ENCODE data around the gene VSTM4. TPM values are rescaled to one million over a fixed set of nuclear protein-coding genes. Genes with fewer than 3 reads are reported as not detected.

VSTM4 gene
- polyA plus RNA-seq, 1 experiment, result 4.4 TPM

DNA sequence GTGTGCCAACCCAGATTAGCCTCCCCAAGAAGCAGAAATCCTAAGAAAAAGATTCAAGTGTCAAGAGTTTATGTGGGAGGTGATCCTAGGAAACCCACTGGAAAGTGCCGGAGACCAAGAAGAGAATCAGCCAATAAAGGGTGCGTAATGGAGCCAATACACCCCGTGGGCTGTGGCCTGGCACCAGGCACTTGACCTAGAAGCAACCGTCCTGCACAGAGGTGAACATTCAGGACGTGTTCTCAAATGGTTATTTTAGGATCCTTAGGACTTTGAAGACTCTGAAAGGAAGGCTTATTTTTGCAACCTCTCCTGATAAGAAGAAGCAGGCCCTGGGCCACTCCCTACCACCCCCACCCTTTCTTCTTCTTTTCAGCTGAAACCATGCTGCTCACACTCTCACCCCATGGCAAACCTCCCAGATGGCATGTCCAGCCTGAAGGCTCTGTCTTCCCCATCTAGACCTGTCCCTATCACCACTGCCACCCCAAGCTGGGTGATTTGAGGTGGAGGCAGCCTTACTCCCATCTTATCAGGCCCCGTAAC is 46.6 kb downstream of the VSTM4 start:
- Histone ChIP-seq H3K4me3 (ENCODE audit: low read depth, low read length) (no peak overlapping the region), H3K36me3 (ENCODE audit: control insufficient read depth, insufficient read depth, low read length) (no peaks in the 10 kb centered on the region; the same call in 1 of the 2 replicates), H3K27me3 (ENCODE audit: control insufficient read depth, insufficient read depth, low read length) (no peaks in the 10 kb centered on the region)
- DNase-seq (ENCODE audit: low read depth), result no peak
- POLR2A ChIA-PET, result no interaction called here
- TF ChIP-seq, protein P1, sequence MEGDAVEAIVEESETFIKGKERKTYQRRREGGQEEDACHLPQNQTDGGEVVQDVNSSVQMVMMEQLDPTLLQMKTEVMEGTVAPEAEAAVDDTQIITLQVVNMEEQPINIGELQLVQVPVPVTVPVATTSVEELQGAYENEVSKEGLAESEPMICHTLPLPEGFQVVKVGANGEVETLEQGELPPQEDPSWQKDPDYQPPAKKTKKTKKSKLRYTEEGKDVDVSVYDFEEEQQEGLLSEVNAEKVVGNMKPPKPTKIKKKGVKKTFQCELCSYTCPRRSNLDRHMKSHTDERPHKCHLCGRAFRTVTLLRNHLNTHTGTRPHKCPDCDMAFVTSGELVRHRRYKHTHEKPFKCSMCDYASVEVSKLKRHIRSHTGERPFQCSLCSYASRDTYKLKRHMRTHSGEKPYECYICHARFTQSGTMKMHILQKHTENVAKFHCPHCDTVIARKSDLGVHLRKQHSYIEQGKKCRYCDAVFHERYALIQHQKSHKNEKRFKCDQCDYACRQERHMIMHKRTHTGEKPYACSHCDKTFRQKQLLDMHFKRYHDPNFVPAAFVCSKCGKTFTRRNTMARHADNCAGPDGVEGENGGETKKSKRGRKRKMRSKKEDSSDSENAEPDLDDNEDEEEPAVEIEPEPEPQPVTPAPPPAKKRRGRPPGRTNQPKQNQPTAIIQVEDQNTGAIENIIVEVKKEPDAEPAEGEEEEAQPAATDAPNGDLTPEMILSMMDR (IDR thresholded peaks at IDR 0.05; ENCODE audit: insufficient read depth, low read depth, low read length), result no peak
- CTCF ChIA-PET, result no interaction called here

GRCh38 chr10:49068209-49068608 is 47.1 kb downstream of the VSTM4 start:
- no peaks in the 10 kb centered on the region for H3K27me3 ChIP-seq (ENCODE audit: control insufficient read depth, insufficient read depth, low read length)
- POLR2A ChIA-PET, result no interaction called here
- no peak for DNase-seq (ENCODE audit: low read depth)
- CTCF ChIA-PET, result no interaction called here
- H3K36me3 ChIP-seq (ENCODE audit: control insufficient read depth, insufficient read depth, low read length), result peaks cover 1% of the 10 kb centered on the region; the same call in 1 of the 2 replicates
- TF ChIP-seq, protein P1 (IDR thresholded peaks at IDR 0.05; ENCODE audit: insufficient read depth, low read depth, low read length), result no peak
- no peak overlapping the region for H3K4me3 ChIP-seq (ENCODE audit: low read depth, low read length)

DNA sequence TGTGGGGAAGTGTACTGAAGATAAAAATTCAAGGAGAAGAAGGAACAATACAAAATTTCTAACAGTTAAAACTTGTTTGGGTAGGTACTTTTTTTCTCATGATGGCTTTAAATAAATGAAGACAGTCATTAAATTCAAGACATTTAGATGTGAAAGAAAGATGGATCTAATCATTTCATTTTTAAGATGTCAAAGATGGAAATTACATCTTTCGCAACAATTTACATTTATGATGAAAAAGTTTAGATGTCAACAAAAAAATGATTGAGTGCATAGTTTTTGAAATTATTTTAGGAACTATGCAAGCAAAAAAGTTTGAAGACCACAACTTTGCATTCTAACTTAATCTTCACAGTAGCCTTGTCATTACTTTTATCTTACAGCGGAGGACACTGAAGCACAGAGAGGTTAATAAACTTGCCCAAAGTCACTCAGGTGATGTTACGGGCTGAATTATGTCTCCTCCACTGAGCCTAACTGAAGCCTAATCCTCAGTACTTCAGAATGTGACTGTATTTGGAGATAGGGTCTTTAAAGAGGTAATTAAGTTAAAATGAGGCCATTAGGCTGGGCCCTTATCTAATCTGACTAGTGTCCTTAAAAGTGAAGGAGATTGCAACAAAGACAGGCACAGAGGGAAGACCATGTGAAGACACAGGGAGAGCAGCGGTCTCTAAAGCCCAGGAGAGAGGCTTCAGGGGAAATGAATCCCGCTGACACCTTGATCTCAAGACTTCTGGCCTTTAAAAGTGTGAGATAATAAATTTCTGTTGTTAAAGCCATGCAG is 48.2 kb downstream of the VSTM4 start:
- Histone ChIP-seq H3K27me3 (ENCODE audit: control insufficient read depth, insufficient read depth, low read length) (no peaks in the 10 kb centered on the region), H3K4me3 (ENCODE audit: low read depth, low read length) (no peak overlapping the region), H3K36me3 (ENCODE audit: control insufficient read depth, insufficient read depth, low read length) (peaks cover 1% of the 10 kb centered on the region; the same call in 1 of the 2 replicates)
- POLR2A ChIA-PET, result no interaction called here
- TF ChIP-seq, protein P1 (IDR thresholded peaks at IDR 0.05; ENCODE audit: insufficient read depth, low read depth, low read length), result no peak
- no peak for DNase-seq (ENCODE audit: low read depth)
- CTCF ChIA-PET, result no interaction called here

DNA sequence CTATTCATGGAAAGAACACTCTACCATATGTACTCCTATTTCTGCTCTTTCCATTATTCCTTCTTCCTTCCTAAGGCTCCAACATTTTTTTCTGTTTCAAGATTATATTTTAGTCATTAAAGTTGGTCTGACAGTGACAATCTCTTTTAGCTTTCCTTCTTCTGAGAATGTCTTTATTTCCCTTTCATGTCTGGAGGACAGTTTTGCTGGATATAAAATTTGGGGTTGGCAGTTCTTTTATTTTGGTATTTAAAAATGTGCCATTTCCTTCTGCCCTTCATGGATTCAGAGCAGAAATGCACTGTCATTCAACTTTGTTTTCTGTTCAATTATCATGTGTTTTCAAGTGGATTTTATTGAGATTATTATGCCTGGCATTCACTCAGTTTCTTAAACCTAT is 53.1 kb downstream of the VSTM4 start:
- Histone ChIP-seq H3K36me3 (ENCODE audit: control insufficient read depth, insufficient read depth, low read length) (peaks cover 1% of the 10 kb centered on the region; the same call in 1 of the 2 replicates), H3K27me3 (ENCODE audit: control insufficient read depth, insufficient read depth, low read length) (no peaks in the 10 kb centered on the region), H3K4me3 (ENCODE audit: low read depth, low read length) (no peak overlapping the region)
- POLR2A ChIA-PET, result no interaction called here
- TF ChIP-seq, protein P1 (IDR thresholded peaks at IDR 0.05; ENCODE audit: insufficient read depth, low read depth, low read length), result no peak
- CTCF ChIA-PET, result no interaction called here
- no peak for DNase-seq (ENCODE audit: low read depth)

- POLR2A ChIA-PET, result no interaction called here
- no peak for DNase-seq (ENCODE audit: low read depth)
- CTCF ChIA-PET, result no interaction called here
- TF ChIP-seq, protein P1 (IDR thresholded peaks at IDR 0.05; ENCODE audit: insufficient read depth, low read depth, low read length), result no peak
- peaks cover 1% of the 10 kb centered on the region; the same call in 1 of the 2 replicates for H3K36me3 ChIP-seq (ENCODE audit: control insufficient read depth, insufficient read depth, low read length)
- no peak overlapping the region for H3K4me3 ChIP-seq (ENCODE audit: low read depth, low read length)
- no peaks in the 10 kb centered on the region for H3K27me3 ChIP-seq (ENCODE audit: control insufficient read depth, insufficient read depth, low read length)
Measured at GRCh38 chr10:49061667-49062066, 53.7 kb downstream of the VSTM4 start.
